Anterior cingulate cortex (tissue), 58 donors: Measurements from ENCODE around the gene IMPG2.

Experiments used
- DNase-seq, 58 donors: peaks; one replicate each; lab custom pipeline; 2025; lab: John Stamatoyannopoulos, UW

Gene IMPG2

DNA sequence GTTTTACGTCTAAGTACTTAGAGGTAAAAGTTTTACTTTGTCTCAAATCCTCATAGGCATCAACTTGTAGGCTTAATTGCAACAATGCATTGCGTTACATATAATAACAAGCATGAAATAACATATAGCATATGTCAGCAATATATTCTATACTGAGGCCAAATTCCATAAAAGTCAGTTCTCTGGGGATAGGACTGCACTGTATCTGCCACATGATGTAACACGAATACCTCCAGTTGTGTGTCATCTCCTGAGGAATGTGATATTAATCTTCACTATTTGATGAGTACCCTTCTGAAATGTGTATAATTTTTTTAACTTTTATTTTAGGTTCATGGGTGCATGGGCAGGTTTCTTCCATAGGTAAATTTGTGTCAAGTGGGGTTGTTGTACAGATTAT, 126.4 kb downstream of the IMPG2 start:
- DNase-seq = no peak

DNA sequence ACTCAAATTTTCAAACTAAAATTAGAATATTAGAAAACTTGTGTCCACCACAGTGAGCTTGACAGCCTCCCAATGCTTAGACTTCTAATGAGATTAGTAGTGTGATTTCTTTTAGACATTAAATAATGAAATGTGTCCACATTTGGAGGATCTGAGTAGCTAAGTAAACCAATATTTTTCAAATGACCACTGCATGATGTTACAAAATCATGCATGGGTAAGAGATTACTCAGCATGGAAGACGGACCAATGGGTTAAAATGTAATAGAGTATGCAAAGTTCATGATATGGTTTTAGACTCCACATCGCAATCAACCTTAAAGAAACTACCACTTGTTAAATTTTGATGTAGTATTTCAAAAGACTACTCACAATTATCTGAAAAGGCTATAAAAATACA, 130.6 kb downstream of the IMPG2 start:
- DNase-seq = no peak

DNA sequence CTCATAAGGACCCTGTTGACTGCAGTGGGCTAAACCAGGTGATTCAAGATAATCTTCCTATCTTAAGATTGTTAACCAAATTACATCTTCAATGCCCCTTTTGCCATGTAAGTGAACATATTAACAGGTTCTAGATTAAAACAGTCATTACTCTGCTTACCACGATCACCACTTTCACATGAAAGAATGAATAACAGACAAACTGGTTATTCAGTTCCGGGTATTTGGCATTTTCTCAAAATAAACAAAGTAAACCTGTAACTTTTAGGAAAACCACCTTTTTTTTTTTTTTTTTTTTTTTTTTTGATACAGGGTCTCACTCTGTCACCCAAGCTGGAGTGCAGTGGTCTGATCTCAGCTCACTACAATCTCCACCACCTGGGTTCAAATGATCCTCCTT, 131.2 kb downstream of the IMPG2 start:
- DNase-seq = no peak

DNA sequence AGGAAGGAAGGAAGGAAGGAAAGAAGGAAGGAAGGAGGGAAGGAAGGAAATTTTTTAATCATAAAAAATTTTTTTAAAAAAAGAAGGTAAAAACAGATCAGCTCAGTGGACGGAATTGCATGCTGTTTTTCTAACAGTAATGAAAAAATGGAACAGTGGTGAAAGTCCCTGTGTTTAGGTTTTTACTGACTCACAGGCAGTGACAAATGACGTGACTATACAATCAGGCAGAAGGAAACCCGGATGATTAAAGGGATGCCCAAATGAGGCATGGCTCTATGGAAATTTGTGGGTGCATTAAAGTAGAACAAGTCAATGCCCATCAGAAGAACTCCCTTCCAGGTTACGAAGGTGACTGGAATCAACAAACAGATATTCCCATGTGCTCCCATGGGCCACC, 135.0 kb downstream of the IMPG2 start:
- no peak for DNase-seq

DNA sequence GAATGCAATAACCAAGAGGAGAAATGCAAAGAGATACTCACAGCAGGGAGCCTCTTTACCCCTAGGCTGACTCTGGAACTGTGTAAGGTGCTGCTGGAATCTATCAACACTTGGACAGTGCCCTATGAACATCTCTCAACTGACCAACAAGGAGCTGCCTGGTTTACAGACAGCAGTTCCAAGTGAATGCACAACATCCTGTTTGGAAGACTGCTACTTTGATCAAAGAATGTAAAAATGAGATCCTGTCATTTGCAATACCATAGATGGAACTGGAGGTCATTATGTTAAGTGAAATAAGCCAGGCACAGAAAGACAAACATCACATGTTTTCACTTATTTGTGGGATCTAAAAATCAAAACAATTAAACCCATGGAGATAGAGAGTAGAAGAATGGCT, 136.3 kb downstream of the IMPG2 start:
- DNase-seq = no peak

DNA sequence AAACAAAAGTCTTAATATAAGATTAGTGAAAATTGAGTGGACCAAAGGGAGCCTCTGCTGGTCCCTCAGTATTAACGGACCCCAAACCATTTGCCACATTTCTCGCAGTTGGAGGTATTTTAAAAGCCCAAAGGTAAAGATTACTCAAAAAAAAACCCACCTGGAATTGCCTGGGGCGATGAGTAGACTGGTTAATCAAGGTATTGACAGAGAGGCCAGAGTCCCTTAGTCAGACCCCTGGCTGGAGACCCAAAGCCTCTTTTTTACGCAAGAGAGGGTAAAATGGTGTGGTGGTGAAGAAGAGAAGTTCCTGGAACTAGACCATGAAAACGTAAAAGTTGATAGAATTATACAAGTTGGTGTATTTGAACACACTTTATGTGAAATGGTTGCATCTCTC, 137.2 kb downstream of the IMPG2 start:
- DNase-seq = no peak

DNA sequence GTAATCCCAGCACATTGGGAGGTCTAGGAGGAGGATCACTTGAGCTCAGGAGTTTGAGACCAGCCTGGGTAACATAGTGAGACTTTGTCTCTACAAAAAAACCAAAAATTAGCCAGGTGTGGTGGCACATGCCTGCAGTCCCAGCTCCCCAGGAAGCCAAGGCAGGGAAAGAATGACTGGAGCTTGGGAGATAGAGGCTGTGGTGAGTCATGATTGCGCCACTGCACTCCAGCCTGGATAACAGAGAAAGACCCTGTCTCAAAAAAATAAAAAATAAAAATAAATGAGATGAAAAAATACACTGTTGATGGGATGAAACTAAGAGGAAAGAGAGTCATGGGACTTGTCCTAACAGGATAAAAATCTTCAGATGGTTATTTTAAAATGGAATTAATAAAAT, 137.6 kb downstream of the IMPG2 start:
- DNase-seq = no peak

DNA sequence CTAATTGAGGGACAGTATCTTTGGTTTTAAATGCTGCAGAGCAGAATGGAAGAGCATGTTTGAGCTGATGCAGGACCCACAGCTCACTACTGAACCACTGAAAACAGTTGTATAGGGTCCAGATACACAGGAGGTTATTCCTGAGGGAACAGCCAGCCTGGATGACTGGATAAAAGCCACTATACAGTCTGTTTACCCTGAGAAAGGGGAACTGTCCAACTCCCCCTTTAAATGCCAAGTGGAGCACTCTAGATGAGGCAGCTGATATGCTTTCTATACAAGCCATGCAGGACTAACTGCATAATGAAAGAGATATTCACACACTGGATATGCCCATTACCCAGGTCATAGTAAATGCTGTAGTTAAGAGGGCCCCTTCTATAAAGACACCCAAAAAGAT, 138.6 kb downstream of the IMPG2 start:
- DNase-seq = no peak

DNA sequence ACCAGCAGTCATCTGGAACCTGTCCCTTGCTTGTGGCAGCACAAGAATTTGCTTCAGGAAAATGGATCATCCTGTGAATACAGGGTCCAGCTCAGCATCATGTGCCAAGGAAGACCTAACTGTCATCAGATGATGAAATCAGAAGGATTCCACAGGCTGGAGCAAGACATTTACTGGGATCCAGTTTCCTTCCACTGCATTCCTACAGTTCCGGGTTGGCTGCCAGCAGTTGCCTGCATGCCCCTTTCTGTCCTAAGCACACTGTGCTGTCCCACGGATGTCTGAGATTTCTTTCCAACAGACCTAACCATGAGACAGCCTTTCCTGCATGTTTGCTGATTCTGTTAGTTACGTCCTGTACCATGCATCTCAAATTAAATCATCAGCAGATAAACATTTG, 140.7 kb downstream of the IMPG2 start:
- no peak for DNase-seq

DNA sequence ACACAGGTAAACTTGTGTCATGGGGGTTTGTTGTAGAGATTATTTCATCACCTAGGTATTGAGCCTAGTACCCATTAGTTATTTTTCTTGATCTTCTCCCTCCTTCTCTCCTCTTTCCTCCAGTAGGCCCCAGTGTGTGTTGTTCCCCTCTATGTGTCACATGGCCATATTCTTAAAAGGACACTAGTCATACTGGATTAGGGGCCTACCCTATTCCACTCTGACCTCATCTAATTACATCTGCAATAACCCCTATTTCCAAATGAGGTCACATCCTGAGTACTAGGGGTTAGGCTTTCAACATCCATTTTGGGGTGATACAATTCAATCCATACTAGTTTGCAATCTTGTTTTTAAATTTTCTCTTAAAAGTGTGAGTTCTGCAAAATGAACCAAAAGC, 142.8 kb downstream of the IMPG2 start:
- DNase-seq = no peak
